Measurements from ENCODE around the gene FRRS1L. TPM values are rescaled to one million over a fixed set of nuclear protein-coding genes. Genes with fewer than 3 reads are reported as not detected.

FRRS1L gene, protein sequence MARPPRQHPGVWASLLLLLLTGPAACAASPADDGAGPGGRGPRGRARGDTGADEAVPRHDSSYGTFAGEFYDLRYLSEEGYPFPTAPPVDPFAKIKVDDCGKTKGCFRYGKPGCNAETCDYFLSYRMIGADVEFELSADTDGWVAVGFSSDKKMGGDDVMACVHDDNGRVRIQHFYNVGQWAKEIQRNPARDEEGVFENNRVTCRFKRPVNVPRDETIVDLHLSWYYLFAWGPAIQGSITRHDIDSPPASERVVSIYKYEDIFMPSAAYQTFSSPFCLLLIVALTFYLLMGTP
- total RNA-seq (2012; rRNA removed): under 0.01 TPM in 1 of 2 replicates, not detected in the other

DNA sequence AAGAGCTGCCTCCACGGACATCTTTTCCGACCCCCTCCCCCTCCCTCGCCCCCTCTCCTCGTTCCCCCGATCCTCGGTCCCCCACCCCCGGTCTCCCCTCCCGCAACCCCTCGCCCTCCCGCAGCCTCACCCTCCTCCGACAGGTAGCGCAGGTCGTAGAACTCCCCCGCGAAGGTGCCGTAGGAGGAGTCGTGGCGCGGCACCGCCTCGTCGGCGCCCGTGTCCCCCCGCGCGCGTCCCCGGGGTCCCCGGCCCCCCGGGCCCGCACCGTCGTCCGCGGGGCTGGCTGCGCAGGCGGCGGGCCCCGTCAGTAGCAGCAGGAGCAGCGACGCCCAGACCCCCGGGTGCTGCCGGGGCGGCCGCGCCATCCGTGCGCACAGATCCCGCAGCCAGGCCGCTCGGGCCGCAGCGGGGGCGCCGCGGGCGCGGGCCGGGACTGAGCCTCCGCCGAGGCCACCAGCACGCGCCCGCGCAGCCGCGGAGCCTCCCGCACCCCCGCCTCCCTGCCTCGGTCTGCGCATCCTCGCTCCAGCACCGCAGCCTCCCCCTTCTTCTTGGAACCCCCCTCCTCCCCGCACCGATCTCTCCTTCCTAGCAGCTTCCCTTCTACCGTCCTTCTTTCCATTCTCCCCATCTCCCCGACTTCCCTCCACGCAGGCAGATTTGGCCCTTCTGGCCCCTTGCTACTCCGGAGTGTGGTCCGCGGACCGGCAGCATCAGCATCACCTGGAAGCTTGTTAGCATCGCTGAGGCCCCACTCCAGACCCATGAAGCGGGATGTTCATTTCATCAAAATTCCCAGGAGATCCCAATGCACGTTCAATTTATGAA lies at the start of gene FRRS1L:
TSS of gene FRRS1L (minus strand) at position 479 of the 831 bp plus-strand sequence. CDS start at position 368, 111 bp downstream.
- H3K27me3 ChIP-seq (ENCODE audit: control insufficient read depth, insufficient read depth, low read length): peaks cover 56% of the 10 kb centered on the region
- H3K4me3 ChIP-seq (ENCODE audit: low read length): peak within 1 kb of the TSS; percentile 55
- no peaks in the 10 kb centered on the region for H3K36me3 ChIP-seq (ENCODE audit: insufficient read depth, low read length)
- H3K4me1 ChIP-seq (ENCODE audit: control insufficient read depth, insufficient read depth, low read length): no peaks in the 10 kb centered on the region
- H3K9me3 ChIP-seq (replicated peaks; ENCODE audit: low read length): no peaks in the 10 kb centered on the region
- H3K9ac ChIP-seq (ENCODE audit: low read depth, low read length): no peak within 1 kb of the TSS
- H3K4me2 ChIP-seq (ENCODE audit: low read length): peak within 1 kb of the TSS; percentile 74

DNA sequence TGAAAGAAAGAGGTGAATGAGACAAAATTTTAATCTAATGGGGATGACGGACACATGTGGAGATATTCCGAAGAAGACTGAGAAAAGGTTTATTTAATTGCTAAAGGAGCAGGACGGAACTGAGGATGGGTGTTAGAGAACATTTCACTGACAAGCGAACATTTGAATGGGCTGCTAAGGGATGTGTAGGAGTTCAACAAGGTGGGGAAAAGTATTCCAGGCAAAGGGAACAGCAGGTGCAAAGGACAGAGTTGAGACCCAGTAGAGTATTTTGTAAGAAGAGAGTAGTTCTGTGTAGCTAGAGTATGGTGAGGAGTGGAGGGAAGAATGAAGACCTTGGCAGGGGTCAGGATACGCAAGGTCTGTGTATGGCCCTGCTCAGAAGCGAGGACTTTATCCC lies 47.4 kb upstream of the FRRS1L start:
- no peaks in the 10 kb centered on the region for H3K9me3 ChIP-seq (replicated peaks; ENCODE audit: low read length)
- no peaks in the 10 kb centered on the region for H3K36me3 ChIP-seq (ENCODE audit: insufficient read depth, low read length)
- no peak overlapping the region for H3K4me3 ChIP-seq (ENCODE audit: low read length)
- no peak overlapping the region for H3K9ac ChIP-seq (ENCODE audit: low read depth, low read length)
- no peaks in the 10 kb centered on the region for H3K4me1 ChIP-seq (ENCODE audit: control insufficient read depth, insufficient read depth, low read length)
- H3K4me2 ChIP-seq (ENCODE audit: low read length): no peak overlapping the region
- H3K27me3 ChIP-seq (ENCODE audit: control insufficient read depth, insufficient read depth, low read length): peaks cover 48% of the 10 kb centered on the region

DNA sequence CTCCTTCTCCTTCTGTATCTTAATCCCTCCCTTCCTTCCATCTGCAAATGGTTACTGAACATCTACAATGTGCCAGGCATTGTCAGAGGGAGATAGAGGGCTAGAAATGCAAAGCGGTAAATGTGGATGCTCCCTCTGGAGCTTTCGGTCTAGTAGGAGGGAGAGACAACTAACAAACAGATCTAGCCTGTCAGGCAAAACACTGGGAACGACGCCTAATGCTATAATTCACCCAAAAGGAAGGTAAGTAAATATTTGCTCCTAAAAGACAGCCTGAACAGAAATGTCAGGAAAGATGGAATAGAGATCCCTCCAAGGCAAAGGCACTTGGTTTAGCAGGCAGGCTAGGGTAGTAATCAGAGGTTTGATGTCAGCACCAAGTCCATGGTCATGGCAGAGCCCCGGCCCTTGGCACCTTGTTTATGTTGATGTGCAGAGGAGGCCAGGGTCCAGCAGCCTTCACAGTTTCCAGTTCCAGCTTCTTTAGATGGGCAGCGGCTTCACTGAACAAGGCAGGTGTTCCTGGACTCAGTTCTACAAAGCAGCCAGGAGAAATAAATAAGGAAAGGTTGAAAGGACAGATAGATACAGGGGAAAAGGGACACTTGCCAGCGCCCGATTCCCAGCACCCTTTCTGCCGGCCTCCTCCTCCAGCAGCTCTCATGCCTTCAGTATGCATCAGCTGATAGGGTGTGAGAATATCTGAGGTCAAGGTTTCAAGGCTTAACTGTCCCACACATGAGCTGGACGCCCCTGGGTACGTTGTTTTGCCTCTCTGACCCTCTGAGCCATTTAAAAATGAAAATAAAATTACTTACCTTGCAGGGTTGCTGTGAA lies 46.5 kb upstream of the FRRS1L start:
- Histone ChIP-seq H3K27me3 (ENCODE audit: control insufficient read depth, insufficient read depth, low read length) (peaks cover 46% of the 10 kb centered on the region), H3K4me1 (ENCODE audit: control insufficient read depth, insufficient read depth, low read length) (no peaks in the 10 kb centered on the region), H3K36me3 (ENCODE audit: insufficient read depth, low read length) (no peaks in the 10 kb centered on the region), H3K9ac (ENCODE audit: low read depth, low read length) (no peak overlapping the region), H3K4me3 (ENCODE audit: low read length) (no peak overlapping the region), H3K9me3 (replicated peaks; ENCODE audit: low read length) (no peaks in the 10 kb centered on the region), H3K4me2 (ENCODE audit: low read length) (no peak overlapping the region)

DNA sequence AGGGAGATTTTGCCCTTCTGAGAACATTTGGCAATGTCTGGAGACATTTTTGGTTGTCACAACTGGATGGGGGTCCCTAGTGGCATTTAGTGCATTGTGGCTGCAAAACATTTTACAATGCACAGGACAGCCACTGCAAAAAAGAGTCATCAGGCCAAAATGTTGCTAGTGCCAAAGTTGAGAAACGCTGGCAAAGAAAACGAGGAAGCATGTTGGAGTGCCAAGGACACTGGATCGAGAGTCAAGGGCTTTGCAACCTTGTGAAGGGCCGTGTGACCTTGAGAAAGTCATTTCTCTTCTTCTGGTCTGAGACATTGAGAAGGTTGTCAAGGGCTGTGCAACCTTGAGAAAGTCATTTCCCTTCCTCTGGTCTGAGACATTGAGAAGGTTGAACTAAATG lies 45.7 kb upstream of the FRRS1L start:
- Histone ChIP-seq H3K4me3 (ENCODE audit: low read length) (no peak overlapping the region), H3K9me3 (replicated peaks; ENCODE audit: low read length) (no peaks in the 10 kb centered on the region), H3K36me3 (ENCODE audit: insufficient read depth, low read length) (no peaks in the 10 kb centered on the region), H3K27me3 (ENCODE audit: control insufficient read depth, insufficient read depth, low read length) (peaks cover 49% of the 10 kb centered on the region), H3K4me2 (ENCODE audit: low read length) (no peak overlapping the region), H3K9ac (ENCODE audit: low read depth, low read length) (no peak overlapping the region), H3K4me1 (ENCODE audit: control insufficient read depth, insufficient read depth, low read length) (no peaks in the 10 kb centered on the region)

DNA sequence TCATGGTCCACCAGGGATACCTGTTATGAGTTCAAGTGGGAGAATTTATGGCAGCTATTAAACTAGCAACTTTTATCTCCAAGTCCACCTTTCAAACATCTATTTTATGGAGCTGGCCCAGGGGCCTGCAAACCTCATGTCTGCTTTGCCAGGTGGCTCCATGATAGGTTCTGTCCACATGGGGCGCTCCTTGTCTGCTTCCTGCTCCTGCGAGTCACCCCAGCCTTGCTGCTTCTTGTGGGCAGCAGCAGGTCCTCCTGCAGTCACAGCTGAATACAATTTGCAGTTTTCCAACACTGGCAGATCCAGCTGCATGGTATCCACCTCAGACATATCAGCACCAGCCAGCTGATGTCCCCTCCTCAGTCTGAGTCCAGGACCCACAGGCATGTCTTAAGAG lies 39.6 kb upstream of the FRRS1L start:
- Histone ChIP-seq H3K9me3 (replicated peaks; ENCODE audit: low read length) (no peaks in the 10 kb centered on the region), H3K4me3 (ENCODE audit: low read length) (no peak overlapping the region)

DNA sequence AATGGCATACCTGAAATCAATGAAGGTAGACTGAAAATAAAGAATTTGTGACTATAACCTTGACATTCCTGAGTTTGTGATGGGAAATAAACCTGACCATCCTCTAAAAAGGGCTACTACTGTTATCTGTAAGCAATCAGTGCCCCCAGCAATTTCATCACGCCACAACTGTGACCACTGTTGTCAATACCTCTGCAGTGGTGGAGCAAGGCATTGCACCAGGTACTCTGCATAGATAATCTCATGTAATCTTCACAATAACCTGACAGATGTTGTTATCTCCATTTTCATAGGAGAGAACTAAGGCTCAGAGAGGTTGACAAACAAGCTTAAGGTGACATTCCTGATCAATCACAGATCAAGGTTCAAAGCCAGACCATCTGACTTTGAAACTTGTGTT lies 38.5 kb upstream of the FRRS1L start:
- no peak overlapping the region for H3K9ac ChIP-seq (ENCODE audit: low read depth, low read length)
- no peak overlapping the region for H3K4me3 ChIP-seq (ENCODE audit: low read length)
- peaks cover 40% of the 10 kb centered on the region for H3K27me3 ChIP-seq (ENCODE audit: control insufficient read depth, insufficient read depth, low read length)
- H3K4me2 ChIP-seq (ENCODE audit: low read length): no peak overlapping the region
- H3K4me1 ChIP-seq (ENCODE audit: control insufficient read depth, insufficient read depth, low read length): no peaks in the 10 kb centered on the region
- H3K36me3 ChIP-seq (ENCODE audit: insufficient read depth, low read length): no peaks in the 10 kb centered on the region
- no peaks in the 10 kb centered on the region for H3K9me3 ChIP-seq (replicated peaks; ENCODE audit: low read length)

More for the DNA sequence above, 39.6 kb upstream of the FRRS1L start:
- Histone ChIP-seq H3K4me1 (ENCODE audit: control insufficient read depth, insufficient read depth, low read length) (no peaks in the 10 kb centered on the region), H3K36me3 (ENCODE audit: insufficient read depth, low read length) (no peaks in the 10 kb centered on the region), H3K9ac (ENCODE audit: low read depth, low read length) (no peak overlapping the region), H3K4me2 (ENCODE audit: low read length) (no peak overlapping the region), H3K27me3 (ENCODE audit: control insufficient read depth, insufficient read depth, low read length) (peaks cover 39% of the 10 kb centered on the region)

DNA sequence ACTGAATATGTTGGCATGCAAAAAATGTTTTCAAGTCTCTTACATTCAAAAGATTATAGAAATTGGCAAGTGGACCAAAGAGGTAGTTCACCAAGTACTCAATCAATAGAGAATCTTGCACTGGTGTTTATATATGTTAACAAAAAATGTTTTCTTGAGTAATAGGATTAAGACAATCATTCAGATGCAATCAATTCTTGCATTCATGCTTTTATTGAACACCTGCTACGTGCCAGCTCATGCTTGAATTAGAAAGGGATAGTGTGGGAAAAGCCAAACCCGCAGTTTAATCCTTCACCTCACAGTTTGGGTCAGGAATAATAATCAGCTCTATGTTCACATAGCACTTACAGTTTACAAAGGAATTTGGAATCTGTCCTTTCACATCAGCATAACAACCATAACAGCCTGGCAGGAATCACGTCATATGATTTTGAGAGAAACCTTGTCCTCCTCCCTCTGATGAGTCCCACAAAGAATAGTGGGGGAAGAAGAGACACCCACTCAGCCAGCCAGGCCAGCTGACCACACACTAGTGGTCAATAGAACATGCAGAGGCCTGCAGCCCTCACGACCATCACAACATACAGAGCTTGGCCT lies 36.8 kb upstream of the FRRS1L start:
- Histone ChIP-seq H3K36me3 (ENCODE audit: insufficient read depth, low read length) (no peaks in the 10 kb centered on the region), H3K27me3 (ENCODE audit: control insufficient read depth, insufficient read depth, low read length) (peaks cover 36% of the 10 kb centered on the region), H3K4me1 (ENCODE audit: control insufficient read depth, insufficient read depth, low read length) (no peaks in the 10 kb centered on the region), H3K4me2 (ENCODE audit: low read length) (no peak overlapping the region), H3K9me3 (replicated peaks; ENCODE audit: low read length) (no peaks in the 10 kb centered on the region), H3K9ac (ENCODE audit: low read depth, low read length) (no peak overlapping the region), H3K4me3 (ENCODE audit: low read length) (no peak overlapping the region)

DNA sequence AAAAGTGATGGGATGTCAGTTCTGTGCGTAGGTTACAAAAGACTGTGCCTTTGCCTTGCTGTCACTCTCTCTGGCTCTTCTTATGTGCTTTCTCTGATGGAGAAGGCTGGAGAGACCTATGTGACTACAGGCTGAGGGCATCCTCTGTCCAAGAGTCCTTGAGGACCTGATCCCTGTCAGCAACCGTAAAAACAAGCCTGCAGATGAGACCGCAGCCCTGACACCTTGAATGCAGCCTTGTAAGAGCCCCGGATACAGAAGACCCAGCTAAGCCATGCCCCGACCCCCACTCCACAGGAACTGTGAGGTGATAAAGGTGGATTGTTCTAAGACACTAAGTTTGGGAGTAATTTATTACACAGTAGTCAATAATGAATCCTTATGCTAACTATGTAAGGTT lies 32.6 kb upstream of the FRRS1L start:
- Histone ChIP-seq H3K9me3 (replicated peaks; ENCODE audit: low read length) (no peaks in the 10 kb centered on the region), H3K9ac (ENCODE audit: low read depth, low read length) (no peak overlapping the region), H3K27me3 (ENCODE audit: control insufficient read depth, insufficient read depth, low read length) (peaks cover 23% of the 10 kb centered on the region), H3K4me3 (ENCODE audit: low read length) (no peak overlapping the region), H3K36me3 (ENCODE audit: insufficient read depth, low read length) (no peaks in the 10 kb centered on the region), H3K4me2 (ENCODE audit: low read length) (no peak overlapping the region), H3K4me1 (ENCODE audit: control insufficient read depth, insufficient read depth, low read length) (no peaks in the 10 kb centered on the region)

DNA sequence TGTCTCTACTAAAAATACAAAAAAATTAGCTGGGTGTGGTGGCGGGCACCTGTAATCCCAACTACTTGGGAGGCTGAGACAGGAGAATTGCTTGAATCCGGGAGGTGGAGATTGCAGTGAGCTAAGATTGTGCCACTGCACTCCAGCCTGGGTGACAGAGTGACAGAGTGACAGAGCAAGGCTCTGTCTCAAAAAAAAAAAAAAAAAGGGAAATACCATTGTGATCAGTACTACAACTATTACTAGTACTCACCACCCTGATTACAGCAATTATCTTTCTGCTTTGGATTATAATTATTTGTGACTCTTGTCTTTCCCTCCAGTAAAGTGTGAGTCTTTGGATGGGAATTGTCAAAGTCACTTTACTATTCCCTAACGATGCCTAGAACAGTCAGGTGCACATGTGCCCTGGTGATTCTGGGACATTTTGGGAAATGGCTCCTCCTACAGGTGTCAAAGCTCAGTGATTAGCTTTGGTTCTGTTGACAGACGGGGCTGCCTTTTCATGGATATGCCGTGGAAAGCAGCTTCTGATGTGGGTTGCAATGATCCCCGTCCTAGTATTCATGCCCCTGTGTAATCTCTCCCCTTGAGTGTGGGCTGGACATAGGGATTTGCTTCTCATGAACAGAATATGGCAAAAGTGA lies 31.8 kb upstream of the FRRS1L start:
- Histone ChIP-seq H3K36me3 (ENCODE audit: insufficient read depth, low read length) (no peaks in the 10 kb centered on the region), H3K27me3 (ENCODE audit: control insufficient read depth, insufficient read depth, low read length) (peaks cover 18% of the 10 kb centered on the region)

DNA sequence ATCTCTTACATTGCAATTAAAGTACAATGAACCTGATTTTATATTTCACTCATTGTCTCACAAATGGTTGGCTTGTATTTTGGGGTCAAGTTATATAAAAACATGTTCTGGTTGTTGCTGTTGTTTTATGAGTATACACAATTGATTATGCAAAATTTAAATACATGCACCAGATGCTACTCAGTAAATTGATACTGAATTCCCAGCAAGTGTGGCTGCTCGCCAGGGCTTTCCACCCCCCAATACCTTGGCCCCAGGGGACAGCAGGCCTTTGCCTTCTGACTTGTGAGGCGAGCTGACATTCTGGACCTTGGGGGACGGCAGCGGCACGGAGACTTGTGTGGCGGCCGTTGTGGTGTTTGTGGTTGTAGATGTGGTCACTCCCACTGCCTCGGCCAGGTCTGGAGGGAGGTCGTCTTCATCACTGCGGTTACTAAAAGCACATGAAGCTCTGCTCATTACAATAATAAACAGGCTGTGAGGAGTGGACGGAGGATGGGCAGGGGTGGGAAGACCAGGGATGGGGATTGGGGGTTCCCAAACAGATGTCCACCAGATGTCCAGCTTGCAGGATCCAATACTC lies 27.0 kb upstream of the FRRS1L start:
- no peak overlapping the region for H3K9ac ChIP-seq (ENCODE audit: low read depth, low read length)
- no peaks in the 10 kb centered on the region for H3K4me1 ChIP-seq (ENCODE audit: control insufficient read depth, insufficient read depth, low read length)
- no peak overlapping the region for H3K4me2 ChIP-seq (ENCODE audit: low read length)
- no peaks in the 10 kb centered on the region for H3K9me3 ChIP-seq (replicated peaks; ENCODE audit: low read length)
- no peaks in the 10 kb centered on the region for H3K36me3 ChIP-seq (ENCODE audit: insufficient read depth, low read length)
- peaks cover 21% of the 10 kb centered on the region for H3K27me3 ChIP-seq (ENCODE audit: control insufficient read depth, insufficient read depth, low read length)
- no peak overlapping the region for H3K4me3 ChIP-seq (ENCODE audit: low read length)

More for the DNA sequence above, 31.8 kb upstream of the FRRS1L start:
- no peaks in the 10 kb centered on the region for H3K4me1 ChIP-seq (ENCODE audit: control insufficient read depth, insufficient read depth, low read length)
- no peak overlapping the region for H3K4me2 ChIP-seq (ENCODE audit: low read length)
- H3K9me3 ChIP-seq (replicated peaks; ENCODE audit: low read length): no peaks in the 10 kb centered on the region
- H3K9ac ChIP-seq (ENCODE audit: low read depth, low read length): no peak overlapping the region
- H3K4me3 ChIP-seq (ENCODE audit: low read length): no peak overlapping the region

All from skeletal muscle satellite cell (primary cell).